ENCODE results near the gene OSBPL8. TPM values are rescaled to one million over a fixed set of nuclear protein-coding genes. Genes with fewer than 3 reads are reported as not detected.

OSBPL8 gene
- total RNA-seq, 2 experiments from 2014 or later, result 101 TPM

DNA sequence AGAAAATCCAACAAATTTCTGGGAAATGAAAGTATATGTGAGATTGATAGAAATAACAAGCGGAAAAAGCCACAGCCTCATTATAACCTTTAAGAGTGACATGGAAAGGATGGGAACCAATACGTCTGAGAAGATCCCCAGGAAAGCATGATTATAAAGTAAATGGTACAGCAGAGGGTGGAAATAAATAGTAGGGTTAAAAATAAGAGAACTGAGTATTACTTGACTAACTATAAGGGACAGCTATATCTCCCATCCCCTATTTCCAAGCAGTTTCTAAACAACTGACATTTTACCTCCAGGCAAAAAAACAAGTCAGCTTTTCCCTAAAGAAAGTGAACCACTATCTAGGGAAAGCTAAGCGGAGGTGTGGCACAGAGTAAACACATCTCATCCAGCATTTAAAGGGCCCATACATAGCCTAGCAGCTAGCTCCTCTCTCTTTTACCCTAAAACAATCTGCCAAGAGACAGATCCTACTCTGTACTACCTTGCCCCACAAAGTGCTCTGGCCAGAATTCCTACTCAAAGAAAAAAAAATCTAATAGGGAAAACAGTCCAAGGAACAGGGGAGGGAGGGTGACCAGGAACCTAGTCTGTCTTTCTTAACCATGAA is 11.2 kb downstream of the OSBPL8 start:
- DNase-seq, result no peak
- Mint-ChIP-seq H3K27me3 (no peaks in the 10 kb centered on the region), H3K4me3 (no peak overlapping the region), H3K27ac (no peak overlapping the region), H3K36me3 (peaks cover 23% of the 10 kb centered on the region), H3K4me1 (peaks cover 52% of the 10 kb centered on the region), H3K9me3 (no peaks in the 10 kb centered on the region)
- POLR2A ChIA-PET, result interaction anchor here (1.5 kb wide), 1 partner anchor 11 kb away, joined by 7 read pairs; the partner anchor contains the start of gene OSBPL8
- no peak for ATAC-seq (ENCODE audit: low read depth)

DNA sequence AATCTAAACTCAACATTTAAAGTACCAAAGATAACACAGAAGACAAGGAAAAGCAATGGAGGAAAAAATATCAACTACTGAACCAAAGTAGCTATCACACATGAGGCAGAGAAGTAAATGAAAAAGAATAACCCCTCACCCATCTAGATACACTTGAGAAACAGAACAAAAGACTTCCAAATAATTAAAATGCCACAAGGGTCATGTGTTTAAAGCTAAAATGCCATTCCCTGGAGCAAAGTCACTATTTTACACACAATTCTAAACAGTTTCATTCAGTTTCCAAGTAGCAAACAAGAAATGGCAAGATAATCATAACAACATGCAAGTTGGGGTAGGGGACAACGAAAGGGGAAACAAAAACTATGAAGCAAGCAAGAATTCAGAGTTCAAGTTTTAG is 12.0 kb downstream of the OSBPL8 start:
- Mint-ChIP-seq H3K4me3 (no peak overlapping the region), H3K27ac (no peak overlapping the region), H3K4me1 (peaks cover 50% of the 10 kb centered on the region)

DNA sequence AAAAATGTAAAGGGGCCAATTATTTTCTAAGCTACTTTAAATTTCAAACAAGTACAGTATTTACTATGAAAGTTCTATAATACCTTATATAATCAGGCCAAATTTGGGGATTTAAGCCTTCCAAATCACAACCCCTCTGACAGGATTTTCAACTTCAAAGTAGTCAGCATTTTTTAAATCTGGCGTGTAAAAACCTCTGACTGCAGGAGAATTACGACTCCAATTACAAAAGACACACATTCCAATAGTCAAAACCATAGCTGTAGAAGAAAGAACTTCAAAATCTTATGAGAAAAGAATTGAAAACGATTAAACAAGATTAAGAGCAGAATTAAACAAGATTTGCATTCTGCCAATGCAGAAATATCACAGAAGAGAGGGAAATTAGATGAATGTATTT is 12.7 kb downstream of the OSBPL8 start:
- peaks cover 28% of the 10 kb centered on the region for H3K36me3 Mint-ChIP-seq
- H3K4me3 Mint-ChIP-seq, result no peak overlapping the region
- H3K9me3 Mint-ChIP-seq, result no peaks in the 10 kb centered on the region
- H3K4me1 Mint-ChIP-seq, result peaks cover 49% of the 10 kb centered on the region
- POLR2A ChIA-PET, result interaction anchor here (1.5 kb wide), 1 partner anchor 12 kb away, joined by 7 read pairs; the partner anchor contains the start of gene OSBPL8
- H3K27ac Mint-ChIP-seq, result no peak overlapping the region
- H3K27me3 Mint-ChIP-seq, result no peaks in the 10 kb centered on the region
- no peak for DNase-seq
- no peak for ATAC-seq (ENCODE audit: low read depth)

More for the DNA sequence above, 12.0 kb downstream of the OSBPL8 start:
- Mint-ChIP-seq H3K9me3 (no peaks in the 10 kb centered on the region), H3K27me3 (no peaks in the 10 kb centered on the region), H3K36me3 (peaks cover 27% of the 10 kb centered on the region)
- ATAC-seq (ENCODE audit: low read depth), result no peak
- POLR2A ChIA-PET, result interaction anchor here (1.5 kb wide), 1 partner anchor 12 kb away, joined by 7 read pairs; the partner anchor contains the start of gene OSBPL8
- DNase-seq, result no peak

GRCh38 chr12:76545486-76545885 is 14.1 kb downstream of the OSBPL8 start:
- Mint-ChIP-seq H3K27ac (no peak overlapping the region), H3K4me1 (peaks cover 44% of the 10 kb centered on the region), H3K4me3 (peak overlapping the region; percentile 25), H3K9me3 (no peaks in the 10 kb centered on the region), H3K27me3 (no peaks in the 10 kb centered on the region), H3K36me3 (peaks cover 28% of the 10 kb centered on the region)
- DNase-seq (no peak), ATAC-seq (ENCODE audit: low read depth) (peak; percentile 47)
- POLR2A ChIA-PET, result interaction anchor here (0.6 to 1.2 kb wide), 2 partner anchors 13 to 79 kb away, joined by 3 to 4 read pairs; no protein-coding TSS in a partner anchor

- Mint-ChIP-seq H3K9me3 (no peaks in the 10 kb centered on the region), H3K4me1 (peaks cover 44% of the 10 kb centered on the region), H3K27me3 (no peaks in the 10 kb centered on the region)
These were observed 14.8 kb downstream of the OSBPL8 start for GRCh38 chr12:76544601-76545261.

DNA sequence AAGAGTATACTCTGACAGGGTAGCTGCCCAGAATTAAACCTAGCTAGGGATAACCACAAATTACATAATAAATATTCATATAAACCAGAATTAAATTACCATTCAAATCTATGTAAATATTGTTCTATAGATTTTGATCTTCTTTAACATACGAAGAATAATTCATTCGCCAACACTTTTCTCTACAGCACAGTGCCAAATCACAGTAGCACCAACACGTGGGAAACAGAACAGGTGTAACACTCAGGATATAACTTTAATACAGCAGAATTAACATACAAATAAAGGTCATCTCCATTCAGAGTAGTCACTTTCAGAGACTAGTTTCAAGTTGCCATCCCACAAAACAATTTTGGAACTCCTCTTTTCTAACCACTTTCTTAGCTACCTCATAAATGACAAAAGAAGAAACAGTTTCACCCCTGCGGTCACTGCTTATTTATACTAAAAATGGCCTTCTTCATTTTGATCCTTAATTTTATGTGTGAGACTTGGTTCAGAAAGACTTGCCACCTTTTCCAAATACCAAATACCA is 15.7 kb downstream of the OSBPL8 start:
- Mint-ChIP-seq H3K36me3 (peaks cover 21% of the 10 kb centered on the region), H3K4me3 (no peak overlapping the region), H3K27ac (no peak overlapping the region), H3K4me1 (peaks cover 37% of the 10 kb centered on the region), H3K27me3 (no peaks in the 10 kb centered on the region), H3K9me3 (no peaks in the 10 kb centered on the region)
- DNase-seq (no peak), ATAC-seq (ENCODE audit: low read depth) (no peak)
- POLR2A ChIA-PET, result no interaction called here

More at GRCh38 chr12:76544601-76545261, 14.8 kb downstream of the OSBPL8 start:
- Mint-ChIP-seq H3K36me3 (peaks cover 28% of the 10 kb centered on the region), H3K4me3 (no peak overlapping the region), H3K27ac (no peak overlapping the region)
- DNase-seq (no peak), ATAC-seq (ENCODE audit: low read depth) (no peak)
- POLR2A ChIA-PET, result interaction anchor here (0.6 to 1.2 kb wide), 2 partner anchors 14 to 78 kb away, joined by 3 to 4 read pairs; no protein-coding TSS in a partner anchor

GRCh38 chr12:76542908-76543307 is 16.7 kb downstream of the OSBPL8 start:
- no peak for ATAC-seq (ENCODE audit: low read depth)
- no peaks in the 10 kb centered on the region for H3K9me3 Mint-ChIP-seq
- POLR2A ChIA-PET, result no interaction called here
- peaks cover 17% of the 10 kb centered on the region for H3K36me3 Mint-ChIP-seq
- no peak for DNase-seq
- H3K4me1 Mint-ChIP-seq, result peaks cover 27% of the 10 kb centered on the region
- H3K27me3 Mint-ChIP-seq, result no peaks in the 10 kb centered on the region
- H3K4me3 Mint-ChIP-seq, result no peak overlapping the region
- H3K27ac Mint-ChIP-seq, result no peak overlapping the region

- peaks cover 13% of the 10 kb centered on the region for H3K4me1 Mint-ChIP-seq
- H3K4me3 Mint-ChIP-seq, result no peak overlapping the region
- no peaks in the 10 kb centered on the region for H3K27me3 Mint-ChIP-seq
- POLR2A ChIA-PET, result no interaction called here
- no peak for ATAC-seq (ENCODE audit: low read depth)
- H3K9me3 Mint-ChIP-seq, result no peaks in the 10 kb centered on the region
- no peak overlapping the region for H3K27ac Mint-ChIP-seq
- no peak for DNase-seq
- H3K36me3 Mint-ChIP-seq, result peaks cover 19% of the 10 kb centered on the region
These were observed 19.8 kb downstream of the OSBPL8 start for GRCh38 chr12:76539727-76540126.

- H3K4me3 Mint-ChIP-seq, result no peak overlapping the region
- peaks cover 2% of the 10 kb centered on the region for H3K9me3 Mint-ChIP-seq
These were observed 21.6 kb downstream of the OSBPL8 start for GRCh38 chr12:76537923-76538322.

DNA sequence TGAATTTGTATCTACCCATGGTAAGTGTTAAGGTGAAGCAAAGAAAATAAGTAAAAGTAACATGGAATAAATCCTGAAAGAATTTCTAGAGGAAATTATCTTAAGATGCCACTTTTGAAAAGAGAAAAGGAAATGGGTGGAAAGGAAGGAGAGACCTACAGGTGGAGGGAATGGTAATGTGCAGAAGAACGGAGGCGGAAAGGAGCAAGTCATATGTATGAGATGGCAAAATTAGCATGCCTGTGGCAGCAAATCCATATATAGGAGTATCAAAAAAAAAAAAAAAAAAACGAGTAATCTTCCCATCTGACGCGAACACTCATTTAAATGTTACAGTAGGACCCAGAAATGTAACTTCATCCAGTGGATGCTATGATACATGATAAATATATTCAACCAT is 23.0 kb downstream of the OSBPL8 start:
- H3K27ac Mint-ChIP-seq, result no peak overlapping the region
- POLR2A ChIA-PET, result no interaction called here

More at GRCh38 chr12:76537923-76538322, 21.6 kb downstream of the OSBPL8 start:
- Mint-ChIP-seq H3K27me3 (no peaks in the 10 kb centered on the region), H3K4me1 (peaks cover 14% of the 10 kb centered on the region), H3K36me3 (peaks cover 30% of the 10 kb centered on the region), H3K27ac (no peak overlapping the region)
- ATAC-seq (ENCODE audit: low read depth), result no peak
- POLR2A ChIA-PET, result no interaction called here
- no peak for DNase-seq

DNA sequence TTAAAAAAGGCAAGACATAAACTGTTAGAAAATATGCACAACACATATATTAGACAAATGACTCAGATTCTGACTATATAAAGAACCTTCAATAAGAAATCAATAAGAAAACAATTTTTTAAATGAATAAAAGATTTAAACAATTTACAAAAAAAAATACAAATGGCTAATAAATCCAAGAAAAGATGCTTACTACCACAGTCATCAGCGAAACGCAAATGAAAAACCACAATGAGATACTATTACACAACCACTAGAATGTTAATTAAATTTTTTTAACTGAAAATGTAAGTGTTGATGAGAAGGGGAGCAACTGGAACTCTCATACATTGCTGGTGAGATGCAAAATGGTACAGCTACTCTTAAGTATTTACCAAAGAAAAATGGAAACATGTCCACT is 24.4 kb downstream of the OSBPL8 start:
- H3K4me3 Mint-ChIP-seq, result no peak overlapping the region
- ATAC-seq (ENCODE audit: low read depth) (no peak), DNase-seq (no peak)
- no peak overlapping the region for H3K27ac Mint-ChIP-seq
- no peaks in the 10 kb centered on the region for H3K27me3 Mint-ChIP-seq
- peaks cover 11% of the 10 kb centered on the region for H3K4me1 Mint-ChIP-seq
- peaks cover 2% of the 10 kb centered on the region for H3K9me3 Mint-ChIP-seq
- peaks cover 38% of the 10 kb centered on the region for H3K36me3 Mint-ChIP-seq
- POLR2A ChIA-PET, result no interaction called here

More for the DNA sequence above, 23.0 kb downstream of the OSBPL8 start:
- H3K4me3 Mint-ChIP-seq, result no peak overlapping the region
- H3K4me1 Mint-ChIP-seq, result peaks cover 9% of the 10 kb centered on the region
- DNase-seq, result no peak
- H3K36me3 Mint-ChIP-seq, result peaks cover 28% of the 10 kb centered on the region
- H3K27me3 Mint-ChIP-seq, result no peaks in the 10 kb centered on the region
- H3K9me3 Mint-ChIP-seq, result peaks cover 2% of the 10 kb centered on the region
- no peak for ATAC-seq (ENCODE audit: low read depth)

- no peak overlapping the region for H3K27ac Mint-ChIP-seq
- peaks cover 2% of the 10 kb centered on the region for H3K9me3 Mint-ChIP-seq
- no peak for ATAC-seq (ENCODE audit: low read depth)
- peaks cover 40% of the 10 kb centered on the region for H3K36me3 Mint-ChIP-seq
- no peak for DNase-seq
- peaks cover 6% of the 10 kb centered on the region for H3K4me1 Mint-ChIP-seq
- H3K4me3 Mint-ChIP-seq, result no peak overlapping the region
- no peaks in the 10 kb centered on the region for H3K27me3 Mint-ChIP-seq
- POLR2A ChIA-PET, result no interaction called here
These were observed 26.2 kb downstream of the OSBPL8 start for GRCh38 chr12:76533331-76533730.

- Mint-ChIP-seq H3K4me1 (peaks cover 6% of the 10 kb centered on the region), H3K9me3 (peaks cover 2% of the 10 kb centered on the region), H3K4me3 (no peak overlapping the region), H3K27ac (no peak overlapping the region), H3K27me3 (no peaks in the 10 kb centered on the region), H3K36me3 (peaks cover 41% of the 10 kb centered on the region)
- POLR2A ChIA-PET, result no interaction called here
- no peak for ATAC-seq (ENCODE audit: low read depth)
- no peak for DNase-seq
These were observed 27.1 kb downstream of the OSBPL8 start for GRCh38 chr12:76532520-76532919.

DNA sequence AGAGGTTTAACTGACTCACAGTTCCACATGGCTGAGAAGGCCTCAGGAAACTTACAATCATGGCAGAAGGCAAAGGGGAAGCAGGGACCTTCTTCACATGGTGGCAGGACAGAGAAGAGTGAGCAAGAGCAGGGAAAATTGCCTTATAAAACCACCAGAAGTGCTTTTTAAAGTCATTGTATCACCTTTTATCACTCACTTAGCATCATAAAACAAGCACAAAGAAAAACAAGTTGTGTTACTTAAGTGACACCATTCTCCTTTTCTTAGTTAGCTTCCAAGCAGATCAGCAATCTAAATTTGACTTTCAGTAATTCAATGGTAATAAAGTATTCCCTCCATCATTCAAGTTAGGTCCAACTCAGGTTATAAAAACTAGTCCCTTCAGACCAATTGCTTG is 28.5 kb downstream of the OSBPL8 start:
- ATAC-seq (ENCODE audit: low read depth) (no peak), DNase-seq (no peak)
- Mint-ChIP-seq H3K36me3 (peaks cover 36% of the 10 kb centered on the region), H3K4me1 (peaks cover 4% of the 10 kb centered on the region), H3K27ac (no peak overlapping the region), H3K27me3 (no peaks in the 10 kb centered on the region), H3K4me3 (no peak overlapping the region), H3K9me3 (peaks cover 2% of the 10 kb centered on the region)
- POLR2A ChIA-PET, result no interaction called here
